Colon (tissue), 2 donors: Measurements from ENCODE around the gene OR6N1.

Source experiments
- FAIRE-seq: peaks from 2 replicates; lab custom pipeline; 2012; peaks lifted over from hg19 to GRCh38; lab: Jason Lieb, UNC
- donor health status: control.
- donor health status: control.

The OR6N1 gene

GRCh38 chr1:158735848-158736247 is 36.1 kb downstream of the OR6N1 start:
- no peak for FAIRE-seq

GRCh38 chr1:158732524-158732923 is 39.5 kb downstream of the OR6N1 start:
- FAIRE-seq, result no peak

DNA sequence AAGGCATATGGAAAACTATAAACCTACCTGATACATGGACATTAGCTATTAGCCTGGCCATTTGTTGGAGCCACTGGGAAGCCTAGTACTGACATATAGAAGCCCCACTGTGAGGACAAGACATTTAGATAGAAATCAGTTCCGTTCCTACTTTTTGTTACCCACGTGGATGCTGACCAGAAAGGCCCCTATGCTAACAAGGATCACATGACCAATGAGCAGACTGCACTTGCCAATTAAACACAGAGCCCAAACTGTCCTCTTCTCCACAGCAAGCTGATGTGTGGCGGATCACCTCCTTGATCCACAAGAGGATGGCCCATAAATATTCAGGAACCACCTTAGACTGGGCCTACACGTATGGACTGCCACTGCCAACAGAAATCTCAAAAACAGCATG is 40.3 kb downstream of the OR6N1 start:
- FAIRE-seq, result no peak

- no peak for FAIRE-seq
Observed at GRCh38 chr1:158730453-158730852, 41.5 kb downstream of the OR6N1 start.

- FAIRE-seq, result no peak
Observed at GRCh38 chr1:158728510-158729225, 43.3 kb downstream of the OR6N1 start.

DNA sequence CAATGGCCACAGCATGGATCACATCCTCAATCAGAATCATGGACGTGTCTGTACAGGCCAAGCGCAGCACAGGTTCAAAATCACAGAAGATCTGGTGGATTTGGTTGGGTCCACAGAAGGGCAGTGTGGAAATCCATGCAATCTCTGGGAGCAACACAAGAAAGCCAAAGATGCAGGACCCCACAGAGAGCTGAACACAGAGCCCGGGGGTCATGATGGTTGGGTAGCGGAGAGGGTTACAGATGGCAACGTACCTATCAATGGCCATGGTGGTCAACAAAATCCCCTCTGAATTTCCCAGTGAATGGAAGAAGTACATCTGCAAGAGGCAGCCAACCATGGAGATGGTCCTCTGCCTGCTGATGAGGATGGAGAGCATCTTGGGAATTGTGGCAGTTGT is 47.6 kb downstream of the OR6N1 start:
- no peak for FAIRE-seq

GRCh38 chr1:158720620-158721019 is 51.4 kb downstream of the OR6N1 start, which contains the start of gene OR6K3:
TSS of gene OR6K3 (minus strand) at chr1:158720720. CDS start at chr1:158718115, 2,605 bp downstream.
- FAIRE-seq, result no peak

- FAIRE-seq, result no peak
Observed at GRCh38 chr1:158719664-158720063, 52.3 kb downstream of the OR6N1 start.

DNA sequence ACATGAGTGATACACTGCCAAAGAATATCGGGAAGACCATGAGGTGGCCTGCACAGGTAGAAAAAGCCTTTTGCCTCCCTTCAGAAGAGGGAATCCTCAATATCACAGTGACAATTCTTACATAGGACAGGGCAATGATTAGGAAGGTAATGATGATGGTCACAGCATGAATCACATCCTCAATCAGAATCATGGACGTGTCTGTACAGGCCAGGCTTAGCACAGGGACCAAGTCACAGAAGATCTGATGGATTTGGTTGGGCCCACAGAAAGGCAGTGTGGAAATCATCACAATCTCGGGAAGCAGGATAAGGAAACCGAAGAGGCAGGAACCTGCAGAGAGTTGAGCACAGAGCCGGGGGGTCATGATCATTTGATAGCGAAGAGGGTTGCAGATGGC is 54.7 kb downstream of the OR6N1 start:
- no peak for FAIRE-seq

- FAIRE-seq, result no peak
Observed at GRCh38 chr1:158716335-158716734, 55.7 kb downstream of the OR6N1 start.

DNA sequence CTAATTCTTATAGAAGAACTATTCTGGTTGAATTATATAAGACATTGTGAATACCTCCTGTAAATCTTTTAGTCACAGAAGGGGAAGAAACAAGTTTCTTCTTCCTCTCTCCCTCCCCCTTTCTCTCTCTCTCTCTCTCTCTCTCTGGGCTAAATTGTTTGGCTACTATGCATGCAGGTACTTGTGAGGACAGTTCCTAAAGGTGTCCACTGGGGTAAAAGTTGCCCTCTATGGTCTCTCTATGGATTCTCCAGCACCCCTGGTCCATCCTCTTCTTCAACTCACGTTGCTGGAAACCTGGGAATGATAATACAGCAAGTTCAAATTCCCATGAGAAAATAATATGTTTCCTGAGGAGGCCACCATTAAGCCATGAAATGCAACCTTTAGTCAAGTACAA is 57.2 kb downstream of the OR6N1 start:
- no peak for FAIRE-seq
